OCI-LY7 (cell line): ENCODE data around the gene ENO2. TPM values are rescaled to one million over a fixed set of nuclear protein-coding genes. Genes with fewer than 3 reads are reported as not detected.

Experiments
- BruUV-seq: library from RNA; stranded (reverse); fragments of 400-500 nt; replicated peaks from 2 replicates; lab custom pipeline; 2021; lab: Mats Ljungman, UMichigan
- CTCF ChIA-PET: fragments of 300-600 bp; sonication (Branson Sonifier 250); formaldehyde crosslinking; loops from one replicate; lab custom pipeline; 2022; ENCODE audit warnings: antibody characterized with exemption; ENCODE audit not compliant: unreplicated experiment; lab: Charles Lee
- POLR2A ChIA-PET: fragments of 300-600 bp; sonication (Branson Sonifier 250); formaldehyde crosslinking; loops from one replicate; lab custom pipeline; 2022; ENCODE audit warnings: antibody characterized with exemption; lab: Charles Lee
- DNase-seq: peaks from one replicate; pipeline ENCODE4 v3.0.0-alpha.2; 2015; ENCODE audit warnings: low spot score
- H2AFZ ChIP-seq: fragments of 200-600 bp; sonication (generic), shearing (Covaris generic); 2 replicates; pipeline ENCODE4 v1.6.1; 2014; ENCODE audit warnings: mild to moderate bottlenecking, antibody characterized with exemption, low read length, moderate library complexity
- H3K27ac ChIP-seq: fragments of 200-600 bp; sonication (generic); 2 replicates; pipeline ENCODE4 v1.5.1; 2014; ENCODE audit warnings: mixed run types, low read depth, mild to moderate bottlenecking, moderate library complexity, low read length, inconsistent platforms; ENCODE audit not compliant: poor library complexity, severe bottlenecking
- H3K36me3 ChIP-seq: fragments of 200-600 bp; sonication (generic); 2 replicates; pipeline ENCODE4 v1.6.1; 2014; ENCODE audit warnings: mild to moderate bottlenecking, antibody characterized with exemption, low read length, moderate library complexity, mixed read lengths; ENCODE audit not compliant: insufficient read depth
- H3K4me1 ChIP-seq: fragments of 200-600 bp; sonication (generic); 2 replicates; pipeline ENCODE4 v1.5.1; 2014; ENCODE audit warnings: mild to moderate bottlenecking, low read length; ENCODE audit not compliant: insufficient read depth, poor library complexity, severe bottlenecking
- H3K4me2 ChIP-seq: fragments of 200-600 bp; sonication (generic); 2 replicates; pipeline ENCODE4 v1.6.1; 2014; ENCODE audit warnings: mild to moderate bottlenecking, low read length
- H3K4me3 ChIP-seq: fragments of 200-600 bp; sonication (generic); 2 replicates; pipeline ENCODE4 v1.5.1; 2014; ENCODE audit warnings: mild to moderate bottlenecking, low read depth, low read length; ENCODE audit not compliant: poor library complexity, severe bottlenecking
- H3K79me2 ChIP-seq: fragments of 200-600 bp; sonication (generic); 2 replicates; pipeline ENCODE4 v1.6.1; 2016; ENCODE audit warnings: low read depth, mild to moderate bottlenecking, low read length, moderate library complexity, mixed read lengths; ENCODE audit not compliant: insufficient read depth
- H3K9me2 ChIP-seq: fragments of 200-600 bp; sonication (generic); 2 replicates; pipeline ENCODE4 v1.6.1; 2016; ENCODE audit warnings: mild to moderate bottlenecking, low read length, mixed read lengths; ENCODE audit not compliant: insufficient read depth
- H3K9me3 ChIP-seq: fragments of 200-600 bp; sonication (generic); 2 replicates; pipeline ENCODE4 v1.6.1; 2014; ENCODE audit warnings: mild to moderate bottlenecking, mixed run types, low read length, mixed read lengths
- H4K20me1 ChIP-seq: fragments of 200-600 bp; sonication (generic); 2 replicates; pipeline ENCODE4 v1.6.1; 2014; ENCODE audit warnings: mild to moderate bottlenecking, antibody characterized with exemption, low read length, moderate library complexity, mixed read lengths; ENCODE audit not compliant: insufficient read depth
- CTCF ChIP-seq: fragments of 200-600 bp; sonication (generic); conservative IDR thresholded peaks from 2 replicates; pipeline ENCODE4 v1.5.1; 2014; ENCODE audit warnings: mild to moderate bottlenecking, antibody characterized with exemption, low read length, moderate library complexity, mixed read lengths
- EZH2phosphoT487 ChIP-seq: fragments of 200-600 bp; sonication (generic); IDR thresholded peaks from 2 replicates; pipeline ENCODE4 v1.6.1; 2018; ENCODE audit warnings: low read depth, borderline replicate concordance, mild to moderate bottlenecking, mixed run types, antibody characterized with exemption, low read length, moderate library complexity, mixed read lengths
- intact Hi-C: fragments of 100-400 bp; cut with micrococcal nuclease; formaldehyde crosslinking; loops from one replicate; pipeline ENCODE4 v1.10.0; 2022; ENCODE audit not compliant: unreplicated experiment
- total RNA-seq, 2 experiments: library from RNA; depleted of rRNA in 1 of 2; stranded (reverse); fragments of >200 nt in 1 of 2; shearing (Covaris generic) in 1 of 2; gene quantifications; 2 replicates each; pipeline ENCODE4 v1.2.3, GENCODE V29; 2014 to 2022

ENO2 gene
- total RNA-seq, 2 experiments from 2014 or later: 24.9 to 89.5 TPM

- Histone ChIP-seq H3K27ac (no peak overlapping the region), H4K20me1 (no peaks in the 10 kb centered on the region), H3K9me3 (no peaks in the 10 kb centered on the region), H3K4me1 (peaks cover 37% of the 10 kb centered on the region), H3K79me2 (peaks cover 9% of the 10 kb centered on the region; the same call in 1 of the 2 replicates), H3K9me2 (no peaks in the 10 kb centered on the region), H3K4me2 (no peak overlapping the region), H2AFZ (no peak overlapping the region), H3K4me3 (no peak overlapping the region), H3K36me3 (no peaks in the 10 kb centered on the region)
- CTCF ChIA-PET: no interaction called here
- no TSS peak for BruUV-seq
- intact Hi-C loops: no loop called here
- POLR2A ChIA-PET: interaction anchor here (1.1 to 5.6 kb wide), 2 partner anchors 18 to 26 kb away, joined by 3 to 43 read pairs; no protein-coding TSS in a partner anchor
- TF ChIP-seq CTCF: no peak
- no peak for TF ChIP-seq EZH2phosphoT487
- no peak for DNase-seq
These were observed 27.9 kb downstream of the ENO2 start for GRCh38 chr12:6942331-6942665.

GRCh38 chr12:6943389-6943721 lies 29.0 kb downstream of the ENO2 start:
- TF ChIP-seq EZH2phosphoT487 (no peak), CTCF (no peak)
- Histone ChIP-seq H3K9me3 (no peaks in the 10 kb centered on the region), H3K79me2 (peaks cover 9% of the 10 kb centered on the region; the same call in 1 of the 2 replicates), H2AFZ (peak overlapping the region; percentile 27; the same call in 1 of the 2 replicates), H3K9me2 (no peaks in the 10 kb centered on the region), H3K4me3 (peak overlapping the region; percentile 73), H4K20me1 (no peaks in the 10 kb centered on the region), H3K27ac (peak overlapping the region; percentile 96), H3K36me3 (no peaks in the 10 kb centered on the region), H3K4me2 (peak overlapping the region; percentile 89), H3K4me1 (peaks cover 42% of the 10 kb centered on the region)
- ChIA-PET POLR2A (interaction anchor here (0.5 to 5.6 kb wide), 31 partner anchors 8 to 710 kb away, joined by 3 to 155 read pairs (median 4); partner anchors contain the start of genes C1R, C1RL, CDCA3 and EMG1), CTCF (interaction anchor here (1.1 to 6.0 kb wide), 3 partner anchors 9 to 168 kb away, joined by 3 to 110 read pairs (median 3); no protein-coding TSS in a partner anchor)
- DNase-seq: peak; percentile 94
- intact Hi-C loops: no loop called here
- no TSS peak for BruUV-seq
